Glutamatergic neuron (in vitro differentiated cells): Measurements from ENCODE around the gene LDLRAD3. TPM values are rescaled to one million over a fixed set of nuclear protein-coding genes. Genes with fewer than 3 reads are reported as not detected.

Experiments used
- DNase-seq: peaks from one replicate; pipeline ENCODE4 v3.0.0; 2022
- H3K27ac Mint-ChIP-seq: one replicate; pipeline ENCODE4 v1.8.0; 2020; ENCODE audit warnings: mild to moderate bottlenecking, mixed read lengths, inconsistent platforms; ENCODE audit not compliant: unreplicated experiment
- H3K27me3 Mint-ChIP-seq: one replicate; pipeline ENCODE4 v1.8.0; 2020; ENCODE audit warnings: mild to moderate bottlenecking, moderate library complexity, mixed read lengths, inconsistent platforms; ENCODE audit not compliant: unreplicated experiment
- H3K36me3 Mint-ChIP-seq: one replicate; pipeline ENCODE4 v1.8.0; 2020; ENCODE audit warnings: mild to moderate bottlenecking, mixed read lengths, inconsistent platforms; ENCODE audit not compliant: unreplicated experiment
- H3K4me1 Mint-ChIP-seq: one replicate; pipeline ENCODE4 v1.8.0; 2020; ENCODE audit warnings: mild to moderate bottlenecking, low read depth, mixed read lengths, inconsistent platforms; ENCODE audit not compliant: unreplicated experiment
- H3K4me3 Mint-ChIP-seq: one replicate; pipeline ENCODE4 v1.8.0; 2020; ENCODE audit warnings: mild to moderate bottlenecking, mixed read lengths, inconsistent platforms; ENCODE audit not compliant: unreplicated experiment
- H3K9me3 Mint-ChIP-seq: one replicate; pipeline ENCODE4 v1.8.0; 2020; ENCODE audit warnings: mild to moderate bottlenecking, moderate library complexity, mixed read lengths, inconsistent platforms; ENCODE audit not compliant: unreplicated experiment
- CTCF ChIP-seq: fragments of 200-600 bp; sonication (generic); IDR thresholded peaks from one replicate; pipeline ENCODE4 v1.5.0; 2021; ENCODE audit not compliant: partially characterized antibody, unreplicated experiment
- total RNA-seq: library from RNA; stranded (reverse); fragmentation: NEBNext Ultra II Directional; extraction: Animal tissue kit (Norgen Biotek cat#: 25700); gene quantifications from one replicate; pipeline ENCODE4 v1.2.1, GENCODE V29; 2021; ENCODE audit not compliant: unreplicated experiment

Gene LDLRAD3
- total RNA-seq, 1 donor from 2014 or later: 59.9 TPM

- H3K27me3 Mint-ChIP-seq: peaks cover 2% of the 10 kb centered on the region
- no peak for TF ChIP-seq CTCF
These were observed 20.0 kb downstream of the LDLRAD3 start for GRCh38 chr11:35963911-35964310.

GRCh38 chr11:35964841-35965240 is 21.0 kb downstream of the LDLRAD3 start:
- peaks cover 5% of the 10 kb centered on the region for H3K9me3 Mint-ChIP-seq
- H3K27ac Mint-ChIP-seq: no peak overlapping the region
- peaks cover 47% of the 10 kb centered on the region for H3K4me1 Mint-ChIP-seq
- TF ChIP-seq CTCF: no peak
- H3K4me3 Mint-ChIP-seq: no peak overlapping the region
- H3K27me3 Mint-ChIP-seq: peaks cover 3% of the 10 kb centered on the region
- peaks cover 4% of the 10 kb centered on the region for H3K36me3 Mint-ChIP-seq
- DNase-seq: no peak

More at GRCh38 chr11:35963911-35964310, 20.0 kb downstream of the LDLRAD3 start:
- peaks cover 4% of the 10 kb centered on the region for H3K36me3 Mint-ChIP-seq
- peaks cover 5% of the 10 kb centered on the region for H3K9me3 Mint-ChIP-seq
- H3K4me1 Mint-ChIP-seq: peaks cover 40% of the 10 kb centered on the region
- no peak overlapping the region for H3K27ac Mint-ChIP-seq
- H3K4me3 Mint-ChIP-seq: no peak overlapping the region
- DNase-seq: no peak

- Mint-ChIP-seq H3K36me3 (peaks cover 4% of the 10 kb centered on the region), H3K27me3 (peaks cover 5% of the 10 kb centered on the region), H3K9me3 (peaks cover 9% of the 10 kb centered on the region), H3K27ac (peak overlapping the region; percentile 97), H3K4me1 (peaks cover 57% of the 10 kb centered on the region), H3K4me3 (no peak overlapping the region)
- TF ChIP-seq CTCF: no peak
- DNase-seq: no peak
These were observed 23.2 kb downstream of the LDLRAD3 start for GRCh38 chr11:35967042-35967441.

GRCh38 chr11:35968386-35969088 is 24.7 kb downstream of the LDLRAD3 start:
- no peak for DNase-seq
- Mint-ChIP-seq H3K9me3 (peaks cover 13% of the 10 kb centered on the region), H3K4me1 (peaks cover 53% of the 10 kb centered on the region), H3K36me3 (peaks cover 7% of the 10 kb centered on the region), H3K27me3 (peaks cover 5% of the 10 kb centered on the region), H3K27ac (peak overlapping the region; percentile 97), H3K4me3 (peak overlapping the region; percentile 77)
- no peak for TF ChIP-seq CTCF
